Endothelial cell of umbilical vein (primary cell): Measurements from ENCODE around the gene ANKRD39.

ENCODE experiments used
- JUN ChIP-seq: IDR thresholded peaks from 2 replicates; pipeline ENCODE4 v1.6.1; 2011; ENCODE audit warnings: borderline replicate concordance, low read depth; ENCODE audit not compliant: insufficient read length, insufficient read depth
- MYC ChIP-seq: IDR thresholded peaks from one replicate; pipeline ENCODE4 v1.6.1; 2011; ENCODE audit warnings: mild to moderate bottlenecking, low read depth, low read length
- POLR2A ChIP-seq: IDR thresholded peaks from 2 replicates; pipeline ENCODE4 v1.6.1; 2012; ENCODE audit warnings: low read depth, mild to moderate bottlenecking, control low read depth, low read length
- POLR2AphosphoS5 ChIP-seq: IDR thresholded peaks from 2 replicates; pipeline ENCODE4 v1.6.1; 2012; ENCODE audit warnings: low read depth, mild to moderate bottlenecking, control low read depth, low read length, moderate library complexity; ENCODE audit not compliant: insufficient read depth
- TF ChIP-seq, protein P1 (sequence below), 2 donors: IDR thresholded peaks; 1 replicate in 1 of 2; 2 replicates in 1 of 2; pipeline ENCODE4 v1.5.1; 2011; ENCODE audit warnings: low read length in 2 of 2, mild to moderate bottlenecking in 2 of 2, moderate library complexity in 2 of 2, control low read depth in 1 of 2, inconsistent platforms in 1 of 2, low read depth in 1 of 2; ENCODE audit not compliant: insufficient read depth in 1 of 2; ENCODE audit errors: extremely low read depth in 1 of 2
- TF ChIP-seq, protein P2 (sequence below): IDR thresholded peaks from 2 replicates; pipeline ENCODE4 v1.6.1; 2011; ENCODE audit not compliant: insufficient read depth, insufficient read length

- TF ChIP-seq, protein P1, sequence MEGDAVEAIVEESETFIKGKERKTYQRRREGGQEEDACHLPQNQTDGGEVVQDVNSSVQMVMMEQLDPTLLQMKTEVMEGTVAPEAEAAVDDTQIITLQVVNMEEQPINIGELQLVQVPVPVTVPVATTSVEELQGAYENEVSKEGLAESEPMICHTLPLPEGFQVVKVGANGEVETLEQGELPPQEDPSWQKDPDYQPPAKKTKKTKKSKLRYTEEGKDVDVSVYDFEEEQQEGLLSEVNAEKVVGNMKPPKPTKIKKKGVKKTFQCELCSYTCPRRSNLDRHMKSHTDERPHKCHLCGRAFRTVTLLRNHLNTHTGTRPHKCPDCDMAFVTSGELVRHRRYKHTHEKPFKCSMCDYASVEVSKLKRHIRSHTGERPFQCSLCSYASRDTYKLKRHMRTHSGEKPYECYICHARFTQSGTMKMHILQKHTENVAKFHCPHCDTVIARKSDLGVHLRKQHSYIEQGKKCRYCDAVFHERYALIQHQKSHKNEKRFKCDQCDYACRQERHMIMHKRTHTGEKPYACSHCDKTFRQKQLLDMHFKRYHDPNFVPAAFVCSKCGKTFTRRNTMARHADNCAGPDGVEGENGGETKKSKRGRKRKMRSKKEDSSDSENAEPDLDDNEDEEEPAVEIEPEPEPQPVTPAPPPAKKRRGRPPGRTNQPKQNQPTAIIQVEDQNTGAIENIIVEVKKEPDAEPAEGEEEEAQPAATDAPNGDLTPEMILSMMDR (IDR thresholded peaks at IDR 0.05; ENCODE audit: extremely low read depth in 1 of 2, insufficient read depth in 1 of 2, low read depth in 1 of 2, low read length in 2 of 2) = no peak
- TF ChIP-seq POLR2AphosphoS5 (no peak), POLR2A (no peak), JUN (no peak), MYC (no peak)
- TF ChIP-seq, protein P2, sequence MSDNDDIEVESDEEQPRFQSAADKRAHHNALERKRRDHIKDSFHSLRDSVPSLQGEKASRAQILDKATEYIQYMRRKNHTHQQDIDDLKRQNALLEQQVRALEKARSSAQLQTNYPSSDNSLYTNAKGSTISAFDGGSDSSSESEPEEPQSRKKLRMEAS = no peak
Measured at GRCh38 chr2:96835830-96836229, 22.0 kb downstream of the ANKRD39 start.
